Esophagus squamous epithelium (tissue), 4 donors: Measurements from ENCODE around the gene RERE.

Experiments
- CTCF ChIP-seq, 6 experiments: fragments of 450-650 bp in 4 of 6; fragments of 200-600 bp in 2 of 6; sonication (generic) in 2 of 6; IDR thresholded peaks; one replicate each; pipeline ENCODE4 v1.5.1; 2016 to 2019; ENCODE audit warnings: antibody characterized with exemption in 6 of 6, mild to moderate bottlenecking in 4 of 6, moderate library complexity in 4 of 6
- POLR2A ChIP-seq, 4 donors: fragments of 450-650 bp; IDR thresholded peaks; one replicate each; pipeline ENCODE4 v1.6.1; 2017; ENCODE audit warnings: antibody characterized with exemption in 4 of 4, mild to moderate bottlenecking in 4 of 4, moderate library complexity in 3 of 4

GRCh38 chr1:8797216-8797615 lies 20.2 kb downstream of the RERE start:
- TF ChIP-seq CTCF (IDR thresholded peaks at IDR 0.05) (no peak), POLR2A (IDR thresholded peaks at IDR 0.05) (no peak)
